ENCODE results near the gene ABAT. TPM values are rescaled to one million over a fixed set of nuclear protein-coding genes. Genes with fewer than 3 reads are reported as not detected.

ABAT gene
- total and polyA plus RNA-seq, 2 of the 8 experiments (the other 6 are each of a cell fraction or from before 2014, with no cell fraction given) = 6.4 to 8.4 TPM

- TF ChIP-seq EP300 (IDR thresholded peaks at IDR 0.05; ENCODE audit: borderline replicate concordance in 1 of 2, low read depth in 2 of 2, low read length in 2 of 2) (no peak), CHD2 (IDR thresholded peaks at IDR 0.05; ENCODE audit: low read length) (no peak), SRF (IDR thresholded peaks at IDR 0.05; ENCODE audit: low read depth, low read length) (no peak), YY1 (IDR thresholded peaks at IDR 0.05; ENCODE audit: low read depth, low read length) (no peak), SUZ12 (IDR thresholded peaks at IDR 0.05; ENCODE audit: low read length) (no peak), ASH2L (IDR thresholded peaks at IDR 0.05; ENCODE audit: low read length) (no peak)
Observed at GRCh38 chr16:8663192-8664089, 11.0 kb upstream of the ABAT start (continued).
